ENCODE measurements around the gene MGA.

The MGA gene

DNA sequence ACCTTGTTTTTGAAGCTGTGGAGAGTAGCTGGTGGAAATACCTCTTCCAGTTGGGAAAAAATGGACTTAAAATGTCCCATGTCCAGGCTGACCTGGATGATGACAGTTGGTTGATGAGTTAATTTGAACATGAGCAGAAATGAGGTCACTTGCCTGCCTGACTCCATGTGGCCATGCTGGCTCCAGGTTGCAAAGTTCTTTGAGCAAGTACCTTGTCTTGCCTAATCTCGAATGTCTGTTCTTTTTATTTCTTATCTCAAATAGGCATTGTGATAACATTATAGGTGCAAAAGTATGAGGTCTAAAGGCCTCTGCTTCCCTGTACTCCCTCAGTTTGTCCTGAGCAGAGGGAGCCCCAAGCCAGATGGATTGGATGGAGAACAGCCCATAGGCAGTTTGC lies 123.1 kb downstream of the MGA start:
- DNase-seq (ENCODE audit: low spot score) = no peak

- no peak for DNase-seq (ENCODE audit: low spot score)
Measured at GRCh38 chr15:41788262-41788661, 128.1 kb downstream of the MGA start.

DNA sequence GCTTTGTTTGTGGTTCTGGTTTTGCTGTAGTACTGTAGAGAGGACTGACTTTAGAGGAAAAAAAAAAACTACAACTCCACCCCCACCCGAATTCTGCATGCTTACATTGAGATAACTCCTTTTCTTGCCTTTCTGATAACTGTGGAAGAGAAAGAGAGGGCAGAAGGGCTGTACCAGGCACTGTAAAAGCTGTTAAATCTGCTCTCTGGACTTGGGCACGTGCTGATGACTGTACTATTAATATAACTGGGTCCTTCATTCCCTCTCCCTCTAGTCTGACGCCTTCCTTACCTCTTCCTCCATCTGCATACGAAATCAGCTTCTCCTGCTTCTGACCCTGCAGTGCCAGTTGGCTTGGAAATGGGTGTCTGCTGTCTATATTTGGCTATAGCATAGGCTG lies 129.0 kb downstream of the MGA start:
- no peak for DNase-seq (ENCODE audit: low spot score)

- DNase-seq (ENCODE audit: low spot score) = no peak
Measured at GRCh38 chr15:41789662-41790061, 129.5 kb downstream of the MGA start.

GRCh38 chr15:41790169-41790568 lies 130.0 kb downstream of the MGA start:
- no peak for DNase-seq (ENCODE audit: low spot score)

GRCh38 chr15:41790756-41791546 lies 130.7 kb downstream of the MGA start:
- DNase-seq (ENCODE audit: low spot score) = peak; percentile 89

GRCh38 chr15:41791547-41791937 lies 131.3 kb downstream of the MGA start:
- peak; percentile 40 for DNase-seq (ENCODE audit: low spot score)

- DNase-seq (ENCODE audit: low spot score) = no peak
Measured at GRCh38 chr15:41792000-41792637, 131.9 kb downstream of the MGA start.

DNA sequence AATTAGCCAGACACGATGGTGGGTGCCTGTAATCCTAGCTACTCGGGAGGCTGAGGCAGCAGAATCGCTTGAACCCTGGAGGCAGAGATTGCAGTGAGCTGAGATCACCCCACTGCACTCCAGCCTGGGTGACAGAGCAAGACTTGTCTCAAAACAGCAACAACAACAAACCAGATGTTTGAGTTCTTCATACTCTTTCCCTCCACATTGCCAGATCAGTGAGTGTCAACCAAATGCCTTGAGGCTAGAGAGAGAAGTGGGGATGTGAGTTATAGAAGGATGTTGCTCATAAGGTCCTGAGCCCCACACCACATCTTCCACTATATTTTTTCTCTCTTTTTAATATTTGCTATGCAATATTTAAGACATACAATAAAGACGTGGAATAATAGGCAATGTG lies 133.9 kb downstream of the MGA start:
- DNase-seq (ENCODE audit: low spot score) = no peak

- DNase-seq (ENCODE audit: low spot score) = peak; percentile 49
Measured at GRCh38 chr15:41795996-41796856, 136.0 kb downstream of the MGA start.

DNA sequence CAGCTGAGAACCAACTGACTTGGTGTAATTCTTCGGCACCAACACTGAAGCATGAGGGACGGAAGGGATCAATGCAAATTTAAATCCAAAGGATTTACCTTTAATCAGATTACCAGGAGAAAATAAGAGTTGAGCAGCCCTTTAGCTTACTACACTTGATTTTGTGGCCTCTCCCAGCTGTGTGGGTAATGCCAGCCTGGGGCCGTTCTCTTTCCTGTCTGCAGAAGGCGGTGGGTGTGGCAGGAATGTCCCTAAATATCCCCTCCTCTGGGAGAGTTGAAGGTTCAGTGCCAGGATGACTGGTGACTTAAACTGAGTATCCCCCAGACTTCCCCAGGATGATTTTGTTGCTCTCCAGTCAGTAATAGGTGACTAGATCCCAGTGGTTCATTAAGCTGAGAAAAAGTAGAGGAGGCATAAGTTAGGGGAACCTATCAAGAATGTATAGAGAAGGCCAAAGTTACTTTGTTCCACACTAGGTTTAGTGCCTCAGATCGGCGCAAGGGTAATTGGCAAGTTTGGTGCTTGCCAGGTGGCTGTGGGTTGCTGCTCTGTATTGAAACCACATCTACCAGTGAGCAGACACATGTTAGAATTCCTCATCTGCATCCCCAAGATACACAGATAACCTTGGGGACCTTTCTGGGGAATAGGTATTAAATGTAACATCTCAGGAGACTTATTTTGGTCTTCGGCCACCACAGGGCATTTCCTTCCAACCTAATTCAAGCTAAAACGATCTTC lies 137.2 kb downstream of the MGA start:
- DNase-seq (ENCODE audit: low spot score) = no peak

DNA sequence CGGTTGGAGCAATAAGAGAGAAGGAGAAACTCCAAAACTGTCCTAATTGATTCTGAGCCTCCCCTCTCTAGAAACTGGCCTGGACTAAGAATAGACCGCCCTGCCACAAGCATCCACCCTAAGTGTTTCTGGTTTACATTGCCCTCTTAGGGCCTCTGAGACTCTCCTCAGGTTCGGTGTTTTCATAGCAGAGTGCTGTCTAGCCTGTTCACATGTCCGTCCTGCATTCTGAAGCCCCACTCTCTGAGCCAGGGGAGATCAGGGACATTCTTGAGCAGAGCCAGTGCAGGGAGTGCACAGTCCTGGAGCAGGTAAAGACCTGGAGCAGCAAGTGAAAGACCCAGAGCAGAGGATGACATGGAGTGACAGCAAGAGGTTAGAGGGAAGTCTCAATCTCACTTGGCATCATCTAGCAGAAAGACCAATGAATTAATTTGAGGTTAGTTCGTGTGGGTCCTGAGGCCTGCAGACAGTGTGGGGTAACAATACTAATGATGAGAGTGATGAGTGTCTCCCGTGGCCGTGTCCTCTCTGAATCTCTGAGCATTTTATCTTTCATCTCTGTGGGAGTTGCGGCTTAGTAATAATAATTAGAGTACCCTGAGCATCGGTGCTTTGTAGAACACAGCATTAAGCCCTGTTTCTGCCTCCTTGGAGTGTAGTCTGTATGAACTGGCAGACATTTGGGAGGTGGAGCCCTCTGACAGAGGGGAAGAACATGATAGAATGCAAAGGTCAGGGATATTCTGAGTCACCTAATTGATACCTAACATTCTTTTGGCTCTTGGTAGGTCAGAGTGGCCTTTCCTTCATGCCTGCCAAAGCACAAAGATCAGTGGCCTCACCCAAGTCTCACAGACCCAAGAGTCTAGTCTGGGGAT lies 138.6 kb downstream of the MGA start:
- peak; percentile 76 for DNase-seq (ENCODE audit: low spot score)

DNA sequence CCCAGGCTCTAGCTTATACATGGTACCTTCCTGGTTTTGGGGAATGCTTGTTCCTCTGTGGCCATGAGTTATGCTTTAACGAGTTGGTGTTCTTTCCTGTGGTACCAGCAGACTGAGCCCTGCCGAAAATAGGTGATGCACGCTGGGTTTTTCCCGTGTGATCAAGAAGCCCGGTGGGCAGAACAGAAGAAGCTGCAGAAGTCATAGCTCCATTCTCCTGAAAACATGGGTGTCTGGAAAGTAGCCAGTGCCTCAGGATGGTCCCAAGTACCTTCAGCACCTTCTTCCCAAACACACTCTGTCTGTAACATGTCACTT lies 139.2 kb downstream of the MGA start:
- DNase-seq (ENCODE audit: low spot score) = no peak

DNA sequence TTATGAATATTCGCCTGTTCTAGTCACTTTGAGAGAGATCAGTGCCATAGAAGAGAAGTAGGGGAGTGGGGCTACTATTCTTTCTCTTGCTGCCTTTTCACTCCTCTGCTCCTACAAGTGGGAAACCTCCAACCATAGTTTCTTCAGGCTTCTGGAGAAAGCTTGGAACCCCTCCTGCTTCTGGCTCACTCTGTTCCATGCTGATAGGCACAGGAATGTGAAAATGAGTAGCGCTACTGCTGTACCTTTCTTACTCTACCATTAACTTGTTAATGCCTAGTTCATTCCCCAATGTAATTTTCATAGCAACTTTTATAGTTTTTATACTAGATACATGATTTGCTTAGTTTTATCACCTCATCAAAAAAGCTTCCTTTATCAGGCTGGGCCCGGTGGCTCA lies 141.0 kb downstream of the MGA start:
- peak; percentile 62 for DNase-seq (ENCODE audit: low spot score)

DNA sequence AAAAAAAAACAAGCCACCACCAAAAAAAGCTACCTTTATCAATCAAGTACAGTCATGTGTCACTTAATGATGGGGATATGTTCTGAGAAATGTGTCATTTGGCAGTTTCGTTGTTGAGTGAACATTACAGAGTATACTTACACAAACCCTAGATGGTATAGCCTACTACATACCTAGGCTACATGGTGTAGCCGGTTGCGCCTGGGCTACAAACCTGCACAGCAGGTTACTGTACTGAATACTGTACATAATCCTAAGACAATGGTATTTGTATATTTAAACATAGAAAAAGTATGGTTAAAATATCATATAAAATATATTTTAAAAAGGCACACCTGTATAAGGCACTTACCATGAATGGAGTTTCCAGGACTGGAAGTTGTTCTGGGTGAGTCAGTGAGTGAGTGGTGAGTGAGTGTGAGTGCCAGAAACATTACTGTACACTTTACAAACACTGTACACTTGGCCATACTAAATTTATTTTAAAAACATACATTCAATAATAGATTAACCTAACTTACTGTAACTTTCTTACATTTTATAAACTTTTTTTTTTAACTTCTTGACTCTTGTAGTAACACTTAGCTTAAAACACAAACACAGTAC lies 141.7 kb downstream of the MGA start:
- peak; percentile 63 for DNase-seq (ENCODE audit: low spot score)

- no peak for DNase-seq (ENCODE audit: low spot score)
Measured at GRCh38 chr15:41804361-41804760, 144.2 kb downstream of the MGA start.

- no peak for DNase-seq (ENCODE audit: low spot score)
Measured at GRCh38 chr15:41804916-41805666, 144.9 kb downstream of the MGA start.

- no peak for DNase-seq (ENCODE audit: low spot score)
Measured at GRCh38 chr15:41805711-41806110, 145.5 kb downstream of the MGA start.

DNA sequence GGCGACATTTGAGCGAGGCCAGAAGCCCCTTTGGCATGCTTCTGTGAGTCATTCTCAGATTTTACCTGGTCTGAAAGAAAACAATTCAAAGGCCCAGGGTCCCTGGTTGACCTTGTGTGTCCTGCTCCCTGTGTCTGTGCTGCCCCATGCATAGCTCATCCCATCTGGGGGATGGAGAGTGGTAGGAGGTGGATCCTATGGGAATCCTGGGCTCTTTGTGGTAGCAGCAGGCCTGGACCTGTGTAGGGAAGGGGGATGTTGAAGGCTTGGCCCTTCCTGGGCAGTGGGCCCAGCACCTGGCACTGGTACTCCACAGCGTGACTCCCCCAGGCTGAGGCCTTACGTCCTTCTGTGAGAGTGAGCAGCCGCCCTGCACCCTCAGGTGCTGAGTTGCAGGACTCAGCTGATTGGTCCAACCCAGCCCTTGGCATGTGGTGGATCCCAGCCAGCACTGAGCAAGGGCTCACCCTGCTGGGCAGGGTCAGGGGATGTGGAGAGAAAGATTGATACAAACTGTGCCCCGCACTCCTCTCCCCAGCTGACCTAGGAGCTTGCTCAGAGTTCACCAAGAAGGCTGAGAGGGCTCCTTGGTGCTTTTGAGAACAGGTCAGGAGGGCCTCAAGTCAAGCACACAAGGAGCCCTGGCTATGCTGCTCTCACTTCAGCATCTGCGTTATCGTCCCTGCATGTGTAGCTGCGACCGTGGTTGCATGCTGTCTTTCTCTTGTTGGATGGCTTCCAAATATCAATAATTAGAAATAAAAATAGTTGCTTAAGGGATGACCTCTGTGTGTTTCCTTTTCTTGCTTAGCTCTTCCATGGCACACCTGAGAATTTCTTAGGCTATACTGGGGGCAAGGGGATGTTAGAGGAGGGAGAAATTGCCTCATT lies 146.3 kb downstream of the MGA start:
- peak; percentile 79 for DNase-seq (ENCODE audit: low spot score)
